ENCODE measurements around the gene ARFGAP1. TPM values are rescaled to one million over a fixed set of nuclear protein-coding genes. Genes with fewer than 3 reads are reported as not detected.

ARFGAP1 gene
- total and polyA plus RNA-seq, 2 donors (not counting 3 experiments of a cell fraction or from before 2014, with no cell fraction given): 93.7 to 126 TPM

- dilution Hi-C loops (cut with MboI; ENCODE audit: extremely low pct_ligation_motif_present, low sequenced_read_pairs) (no loop called here), intact Hi-C loops (cut with micrococcal nuclease) (no loop called here)
- BruUV-seq (replicated peaks): no TSS peak
- Histone ChIP-seq H3K79me2 (ENCODE audit: control insufficient read depth, insufficient read depth, low read length) (no peaks in the 10 kb centered on the region), H3K4me3 (replicated peaks in 1 of 3; ENCODE audit: insufficient read depth in 1 of 3, low read depth in 1 of 3, low read length in 3 of 3) (no peak overlapping the region), H3K9ac (replicated peaks; ENCODE audit: extremely low read depth, insufficient read depth, low read length) (no peak overlapping the region), H3K9me1 (replicated peaks; ENCODE audit: control insufficient read depth, extremely low read depth, insufficient read depth, low read length) (no peaks in the 10 kb centered on the region), H3K27me3 (ENCODE audit: control insufficient read depth in 2 of 2, insufficient read depth in 2 of 2, low read length in 2 of 2) (peaks cover 8 to 12% of the 10 kb centered on the region in 2 experiments), H3K9me3 (replicated peaks; ENCODE audit: control insufficient read depth, insufficient read depth, low read length) (no peaks in the 10 kb centered on the region), H3K4me1 (ENCODE audit: control insufficient read depth, extremely low read depth, insufficient read depth, low read length) (no peaks in the 10 kb centered on the region), H3K4me2 (ENCODE audit: insufficient read depth, low read length) (no peak overlapping the region), H3K27ac (ENCODE audit: insufficient read depth, low read depth, low read length) (no peak overlapping the region), H3K36me3 (ENCODE audit: control insufficient read depth in 2 of 2, extremely low read depth in 1 of 2, insufficient read depth in 2 of 2, low read length in 2 of 2) (no peaks in the 10 kb centered on the region), H4K20me1 (replicated peaks; ENCODE audit: control insufficient read depth, extremely low read depth, insufficient read depth, low read length) (no peaks in the 10 kb centered on the region), H2AFZ (ENCODE audit: low read depth, low read length) (no peak overlapping the region)
- CTCF ChIA-PET: interaction anchor here (1.7 to 7.8 kb wide), 2 partner anchors 13 to 73 kb away, joined by 7 to 45 read pairs; no protein-coding TSS in a partner anchor
- FAIRE-seq (no peak), DNase-seq (ENCODE audit: low read depth, low spot score) (no peak)
- TF ChIP-seq EZH2 (IDR thresholded peaks at IDR 0.05; ENCODE audit: borderline replicate concordance, low read depth, low read length, severe bottlenecking) (no peak), FOS (IDR thresholded peaks at IDR 0.05; ENCODE audit: borderline replicate concordance, insufficient read depth, low read length) (no peak), POLR2A (IDR thresholded peaks at IDR 0.05; ENCODE audit: low read depth, low read length) (no peak), JUN (IDR thresholded peaks at IDR 0.05; ENCODE audit: borderline replicate concordance, insufficient read depth, insufficient read length, low read depth) (no peak), MAX (IDR thresholded peaks at IDR 0.05; ENCODE audit: insufficient read depth, insufficient read length) (no peak), POLR2AphosphoS5 (IDR thresholded peaks at IDR 0.05; ENCODE audit: insufficient read depth, low read depth, low read length) (no peak), MYC (IDR thresholded peaks at IDR 0.05; ENCODE audit: low read depth, low read length) (no peak), GATA2 (IDR thresholded peaks at IDR 0.05; ENCODE audit: insufficient read depth, insufficient read length, low read depth, low read length) (no peak), CTCF (IDR thresholded peaks at IDR 0.05; ENCODE audit: extremely low read depth in 1 of 2, insufficient read depth in 1 of 2, low read depth in 1 of 2, low read length in 2 of 2) (no peak)
- POLR2A ChIA-PET: no interaction called here
Measured at GRCh38 chr20:63296531-63297299, 24.1 kb downstream of the ARFGAP1 start.
